Activated CD4-positive, alpha-beta memory T cell treated with anti-CD3 and anti-CD28 coated beads, Interleukin-2, amount 10 ng/mL, durations not matched to agents 7 days and 5 days (primary cell): ENCODE data around the gene LRRC15. TPM values are rescaled to one million over a fixed set of nuclear protein-coding genes. Genes with fewer than 3 reads are reported as not detected.

ENCODE experiments used
- CTCF ChIA-PET: fragments of 350-600 bp; sonication (Branson Sonifier 250); formaldehyde crosslinking; loops from one replicate; lab custom pipeline; 2021; ENCODE audit warnings: antibody characterized with exemption, inconsistent platforms; lab: Charles Lee
- POLR2A ChIA-PET: fragments of 350-600 bp; sonication (Branson Sonifier 250); formaldehyde crosslinking; loops from one replicate; lab custom pipeline; 2021; ENCODE audit warnings: antibody characterized with exemption; lab: Charles Lee
- DNase-seq: peaks from one replicate; pipeline ENCODE4 v3.0.0-alpha.2; 2020
- H3K27ac Mint-ChIP-seq: one replicate; pipeline ENCODE4 v1.8.0; 2021; ENCODE audit warnings: mild to moderate bottlenecking, mixed read lengths
- H3K27me3 Mint-ChIP-seq: one replicate; pipeline ENCODE4 v1.8.0; 2021; ENCODE audit warnings: mixed read lengths
- H3K36me3 Mint-ChIP-seq: one replicate; pipeline ENCODE4 v1.8.0; 2021; ENCODE audit warnings: low read depth, mixed read lengths
- H3K4me1 Mint-ChIP-seq: one replicate; pipeline ENCODE4 v1.8.0; 2021; ENCODE audit warnings: mixed read lengths
- H3K4me3 Mint-ChIP-seq: one replicate; pipeline ENCODE4 v1.8.0; 2021; ENCODE audit warnings: mild to moderate bottlenecking, mixed read lengths
- H3K9me3 Mint-ChIP-seq: one replicate; pipeline ENCODE4 v1.8.0; 2021; ENCODE audit warnings: mixed read lengths
- total RNA-seq, 2 experiments: library from RNA; stranded (reverse); gene quantifications; one replicate each; pipeline ENCODE4 v1.2.3, GENCODE V29; 2021

LRRC15 gene
- total RNA-seq, 2 experiments from 2014 or later: not detected

DNA sequence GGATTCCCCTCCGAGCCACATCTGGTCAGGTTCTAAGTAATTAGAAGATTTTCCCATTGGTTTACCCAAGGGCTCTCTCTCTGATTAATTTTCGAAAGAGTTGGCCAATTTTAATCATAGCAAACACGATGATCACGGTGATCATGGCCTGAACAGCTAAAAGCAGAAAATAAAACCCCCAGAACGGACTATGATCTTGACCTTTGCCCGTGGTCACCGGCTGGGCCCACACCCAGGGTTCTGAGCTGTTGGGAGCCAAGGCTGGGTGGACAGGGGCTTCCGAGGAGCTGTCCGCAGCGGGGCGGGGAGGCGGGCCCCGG lies 27.0 kb upstream of the LRRC15 start:
- DNase-seq: no peak
- Mint-ChIP-seq H3K4me1 (peaks cover 55% of the 10 kb centered on the region), H3K36me3 (no peaks in the 10 kb centered on the region), H3K9me3 (no peaks in the 10 kb centered on the region), H3K4me3 (peak overlapping the region; percentile 55), H3K27ac (peak overlapping the region; percentile 47), H3K27me3 (peaks cover 45% of the 10 kb centered on the region)
- ChIA-PET POLR2A (interaction anchor here (1.0 to 1.9 kb wide), 5 partner anchors 63 to 187 kb away, joined by 3 to 6 read pairs (median 4); no protein-coding TSS in a partner anchor), CTCF (interaction anchor here (0.7 to 5.2 kb wide), 10 partner anchors 10 to 258 kb away, joined by 3 to 38 read pairs (median 4); no protein-coding TSS in a partner anchor)

DNA sequence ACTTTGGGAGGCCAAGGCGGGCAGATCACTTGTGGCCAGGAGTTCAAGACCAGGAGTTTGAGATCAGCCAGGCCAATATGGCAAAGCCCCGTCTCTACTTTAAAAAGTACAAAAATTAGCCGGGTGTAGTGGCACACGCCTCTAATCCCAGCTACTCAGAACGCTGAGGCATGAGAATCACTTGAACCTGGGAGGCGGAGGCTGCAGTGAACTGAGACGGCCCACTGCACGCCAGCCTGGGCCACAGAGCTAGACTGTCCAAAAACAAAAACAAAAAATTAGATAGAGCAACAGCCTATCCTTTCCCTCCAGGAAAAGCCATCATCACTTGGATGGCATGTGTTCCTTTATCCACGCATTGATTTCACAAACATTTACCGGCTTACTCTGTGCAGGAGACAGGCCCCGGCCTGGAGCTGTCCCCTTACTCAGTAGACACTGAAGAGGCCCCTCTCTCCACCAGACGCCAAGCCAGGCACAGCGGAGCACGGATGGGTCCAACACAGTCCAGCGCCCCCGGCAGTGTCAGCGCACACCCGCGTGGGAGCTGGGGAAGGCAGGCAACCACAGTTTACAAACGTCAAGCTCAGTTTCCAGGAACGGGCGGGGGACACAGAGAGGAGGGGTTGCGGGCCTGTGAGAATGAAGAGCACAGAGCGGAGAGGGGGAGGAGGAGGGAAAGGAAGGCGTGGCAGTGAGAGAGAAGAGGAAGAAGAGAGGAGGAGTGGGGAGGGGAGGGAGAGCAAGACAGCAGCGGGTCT lies 26.4 kb upstream of the LRRC15 start:
- ChIA-PET POLR2A (interaction anchor here (1.0 to 1.9 kb wide), 6 partner anchors 10 to 188 kb away, joined by 3 to 6 read pairs (median 4); no protein-coding TSS in a partner anchor), CTCF (interaction anchor here (0.7 to 5.2 kb wide), 12 partner anchors 8 to 257 kb away, joined by 3 to 38 read pairs (median 5); no protein-coding TSS in a partner anchor)
- Mint-ChIP-seq H3K9me3 (peaks cover 4% of the 10 kb centered on the region), H3K36me3 (no peaks in the 10 kb centered on the region), H3K27ac (peak overlapping the region; percentile 47), H3K27me3 (peaks cover 46% of the 10 kb centered on the region), H3K4me3 (peak overlapping the region; percentile 55), H3K4me1 (peaks cover 55% of the 10 kb centered on the region)
- DNase-seq: peak; percentile 64

GRCh38 chr3:194395212-194395611 lies 25.7 kb upstream of the LRRC15 start:
- Mint-ChIP-seq H3K4me1 (peaks cover 55% of the 10 kb centered on the region), H3K27me3 (peaks cover 54% of the 10 kb centered on the region), H3K36me3 (no peaks in the 10 kb centered on the region), H3K9me3 (peaks cover 10% of the 10 kb centered on the region), H3K4me3 (peak overlapping the region; percentile 1), H3K27ac (no peak overlapping the region)
- CTCF ChIA-PET: interaction anchor here (0.8 to 5.2 kb wide), 7 partner anchors 9 to 63 kb away, joined by 3 to 38 read pairs (median 5); no protein-coding TSS in a partner anchor
- POLR2A ChIA-PET: interaction anchor here (1.2 to 1.9 kb wide), 4 partner anchors 9 to 188 kb away, joined by 3 to 4 read pairs (median 4); no protein-coding TSS in a partner anchor
- no peak for DNase-seq

- CTCF ChIA-PET: interaction anchor here (1.1 kb wide), 2 partner anchors 11 to 49 kb away, joined by 3 to 5 read pairs; no protein-coding TSS in a partner anchor
- Mint-ChIP-seq H3K36me3 (no peaks in the 10 kb centered on the region), H3K9me3 (peaks cover 10% of the 10 kb centered on the region), H3K27ac (no peak overlapping the region), H3K4me1 (peaks cover 30% of the 10 kb centered on the region), H3K4me3 (no peak overlapping the region), H3K27me3 (peaks cover 41% of the 10 kb centered on the region)
- DNase-seq: no peak
- POLR2A ChIA-PET: no interaction called here
Observed at GRCh38 chr3:194392576-194392975, 23.0 kb upstream of the LRRC15 start.

GRCh38 chr3:194390835-194391234 lies 21.3 kb upstream of the LRRC15 start:
- H3K9me3 Mint-ChIP-seq: peaks cover 10% of the 10 kb centered on the region
- peaks cover 37% of the 10 kb centered on the region for H3K27me3 Mint-ChIP-seq
- H3K36me3 Mint-ChIP-seq: no peaks in the 10 kb centered on the region
- ChIA-PET POLR2A (no interaction called here), CTCF (interaction anchor here (1.2 kb wide), 1 partner anchor 49 kb away, joined by 3 read pairs; no protein-coding TSS in a partner anchor)
- H3K4me3 Mint-ChIP-seq: no peak overlapping the region
- no peak overlapping the region for H3K27ac Mint-ChIP-seq
- DNase-seq: no peak
- H3K4me1 Mint-ChIP-seq: peaks cover 14% of the 10 kb centered on the region

GRCh38 chr3:194389269-194389668 lies 19.7 kb upstream of the LRRC15 start:
- no peak for DNase-seq
- CTCF ChIA-PET: no interaction called here
- POLR2A ChIA-PET: no interaction called here
- H3K4me3 Mint-ChIP-seq: no peak overlapping the region
- peaks cover 10% of the 10 kb centered on the region for H3K9me3 Mint-ChIP-seq
- no peaks in the 10 kb centered on the region for H3K36me3 Mint-ChIP-seq
- no peaks in the 10 kb centered on the region for H3K4me1 Mint-ChIP-seq
- no peak overlapping the region for H3K27ac Mint-ChIP-seq
- peaks cover 29% of the 10 kb centered on the region for H3K27me3 Mint-ChIP-seq

GRCh38 chr3:194387926-194388418 lies 18.4 kb upstream of the LRRC15 start:
- no peaks in the 10 kb centered on the region for H3K36me3 Mint-ChIP-seq
- CTCF ChIA-PET: no interaction called here

GRCh38 chr3:194387276-194387675 lies 17.7 kb upstream of the LRRC15 start:
- POLR2A ChIA-PET: no interaction called here
- no peak overlapping the region for H3K4me3 Mint-ChIP-seq
- CTCF ChIA-PET: no interaction called here
- peaks cover 10% of the 10 kb centered on the region for H3K9me3 Mint-ChIP-seq
- no peak for DNase-seq
- no peak overlapping the region for H3K27ac Mint-ChIP-seq
- no peaks in the 10 kb centered on the region for H3K4me1 Mint-ChIP-seq
- peaks cover 29% of the 10 kb centered on the region for H3K27me3 Mint-ChIP-seq
- H3K36me3 Mint-ChIP-seq: no peaks in the 10 kb centered on the region

More at GRCh38 chr3:194387926-194388418, 18.4 kb upstream of the LRRC15 start:
- Mint-ChIP-seq H3K27me3 (peaks cover 34% of the 10 kb centered on the region), H3K9me3 (peaks cover 10% of the 10 kb centered on the region), H3K4me1 (no peaks in the 10 kb centered on the region), H3K27ac (no peak overlapping the region), H3K4me3 (no peak overlapping the region)
- no peak for DNase-seq
- POLR2A ChIA-PET: no interaction called here

- no peak for DNase-seq
- CTCF ChIA-PET: interaction anchor here (1.2 kb wide), 1 partner anchor 21 kb away, joined by 3 read pairs; no protein-coding TSS in a partner anchor
- Mint-ChIP-seq H3K4me3 (no peak overlapping the region), H3K27me3 (peaks cover 29% of the 10 kb centered on the region), H3K9me3 (peaks cover 10% of the 10 kb centered on the region), H3K4me1 (no peaks in the 10 kb centered on the region), H3K36me3 (no peaks in the 10 kb centered on the region), H3K27ac (no peak overlapping the region)
- POLR2A ChIA-PET: interaction anchor here (0.8 kb wide), 1 partner anchor 9 kb away, joined by 3 read pairs; no protein-coding TSS in a partner anchor
Observed at GRCh38 chr3:194386648-194387047, 17.1 kb upstream of the LRRC15 start.

DNA sequence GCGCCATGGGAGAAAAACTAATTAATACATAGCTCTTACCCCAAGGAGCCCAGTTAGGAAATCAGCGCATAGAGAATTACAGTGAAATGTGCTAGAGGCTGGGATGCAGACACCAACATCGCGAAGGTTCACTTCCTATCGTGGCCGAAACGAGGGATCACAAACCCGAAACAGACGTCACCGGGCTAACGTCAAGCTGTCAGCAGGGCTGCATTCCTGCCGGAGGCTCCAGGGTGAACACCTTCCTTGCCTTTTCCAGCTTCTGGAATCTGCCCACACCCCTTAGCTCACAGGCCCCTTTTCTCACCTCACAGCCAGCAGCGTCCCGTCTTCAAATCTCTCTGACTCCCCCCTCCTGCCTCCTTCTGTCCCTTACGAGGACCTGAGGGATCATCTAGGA lies 16.5 kb upstream of the LRRC15 start:
- Mint-ChIP-seq H3K4me1 (no peaks in the 10 kb centered on the region), H3K4me3 (no peak overlapping the region), H3K36me3 (no peaks in the 10 kb centered on the region), H3K9me3 (peaks cover 6% of the 10 kb centered on the region), H3K27me3 (peaks cover 28% of the 10 kb centered on the region), H3K27ac (no peak overlapping the region)
- ChIA-PET POLR2A (interaction anchor here (0.8 kb wide), 1 partner anchor 9 kb away, joined by 3 read pairs; no protein-coding TSS in a partner anchor), CTCF (interaction anchor here (1.2 to 1.8 kb wide), 2 partner anchors 21 to 42 kb away, joined by 3 to 4 read pairs; no protein-coding TSS in a partner anchor)
- DNase-seq: no peak

DNA sequence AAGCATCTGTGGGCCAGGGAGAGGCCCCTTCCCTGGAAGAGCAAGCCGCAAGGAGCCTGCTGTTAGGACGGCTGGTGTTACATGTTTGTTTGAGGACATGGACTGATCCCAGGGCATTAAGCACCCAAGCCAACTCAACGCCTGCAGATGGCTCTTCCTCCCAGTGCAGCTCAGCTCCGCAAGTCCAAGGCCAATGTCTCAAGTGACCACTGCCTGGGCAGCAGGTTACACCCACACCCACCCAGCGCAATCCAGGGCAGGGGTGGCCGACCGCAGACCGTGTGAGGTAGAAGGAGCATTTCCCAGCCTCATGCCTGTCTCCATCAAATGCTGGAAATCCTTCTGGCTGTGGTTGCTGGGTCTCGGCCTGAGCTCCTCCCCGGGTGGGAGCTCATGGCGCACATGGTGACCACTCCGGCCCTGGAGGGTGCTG lies 15.0 kb upstream of the LRRC15 start:
- ChIA-PET POLR2A (no interaction called here), CTCF (interaction anchor here (1.8 kb wide), 1 partner anchor 41 kb away, joined by 4 read pairs; no protein-coding TSS in a partner anchor)
- no peak for DNase-seq
- H3K4me1 Mint-ChIP-seq: no peaks in the 10 kb centered on the region
- no peaks in the 10 kb centered on the region for H3K9me3 Mint-ChIP-seq
- no peak overlapping the region for H3K27ac Mint-ChIP-seq
- H3K36me3 Mint-ChIP-seq: no peaks in the 10 kb centered on the region
- no peak overlapping the region for H3K4me3 Mint-ChIP-seq
- peaks cover 23% of the 10 kb centered on the region for H3K27me3 Mint-ChIP-seq

DNA sequence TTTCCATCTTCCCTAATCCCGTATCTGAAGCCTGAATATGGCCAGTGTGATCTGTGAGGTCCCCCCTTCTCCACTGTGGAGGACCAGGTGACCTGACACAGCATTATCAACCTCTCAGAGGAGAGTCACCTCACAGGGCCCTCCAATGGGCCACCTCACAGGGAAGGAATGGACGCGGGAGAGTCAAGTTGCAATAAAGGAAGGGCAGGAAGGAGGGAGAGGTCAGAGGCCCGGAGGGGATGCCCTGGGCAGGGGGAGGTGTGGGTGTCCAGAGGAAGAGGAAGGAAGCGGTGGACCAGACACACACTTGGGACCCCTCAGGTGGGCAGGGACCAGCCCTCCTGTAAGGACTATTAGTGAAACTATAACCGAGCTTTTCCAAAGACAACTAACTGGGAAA lies 14.6 kb upstream of the LRRC15 start:
- ChIA-PET POLR2A (no interaction called here), CTCF (no interaction called here)
- no peak overlapping the region for H3K27ac Mint-ChIP-seq
- peaks cover 19% of the 10 kb centered on the region for H3K27me3 Mint-ChIP-seq
- no peaks in the 10 kb centered on the region for H3K4me1 Mint-ChIP-seq
- H3K36me3 Mint-ChIP-seq: no peaks in the 10 kb centered on the region
- no peak overlapping the region for H3K4me3 Mint-ChIP-seq
- H3K9me3 Mint-ChIP-seq: no peaks in the 10 kb centered on the region
- DNase-seq: no peak
